Thyroid gland (tissue), 4 donors: ENCODE measurements around the gene ERBB2. TPM values are rescaled to one million over a fixed set of nuclear protein-coding genes. Genes with fewer than 3 reads are reported as not detected.

ENCODE experiments used
- DNase-seq, 2 donors: peaks; one replicate each; pipeline ENCODE4 v3.0.0-alpha.2; 2019
- H3K27ac ChIP-seq, 3 donors: fragments of 200-600 bp; sonication (generic); 1 replicate in 2 of 3; 2 replicates in 1 of 3; pipeline ENCODE4 v1.5.1; 2016 to 2019; ENCODE audit warnings: mild to moderate bottlenecking in 1 of 3, moderate library complexity in 1 of 3
- H3K27me3 ChIP-seq: fragments of 200-600 bp; sonication (generic); one replicate; pipeline ENCODE4 v1.5.1; 2019
- H3K36me3 ChIP-seq, 2 donors: fragments of 200-600 bp; sonication (generic); one replicate each; pipeline ENCODE4 v1.5.1; 2016 to 2019
- H3K4me1 ChIP-seq, 2 donors: fragments of 200-600 bp; sonication (generic); one replicate each; pipeline ENCODE4 v1.5.1; 2017 to 2019
- H3K4me3 ChIP-seq, 3 donors: fragments of 200-600 bp; sonication (generic); replicated peaks in 1 of 3; 1 replicate in 2 of 3; 2 replicates in 1 of 3; pipeline ENCODE4 v1.5.1; 2016; ENCODE audit warnings: mild to moderate bottlenecking in 1 of 3
- H3K9me3 ChIP-seq: fragments of 200-600 bp; sonication (generic); one replicate; pipeline ENCODE4 v1.5.1; 2017
- CTCF ChIP-seq, 6 experiments: fragments of 200-600 bp in 3 of 6; fragments of 450-650 bp in 3 of 6; sonication (generic) in 3 of 6; IDR thresholded peaks; one replicate each; pipeline ENCODE4 v1.5.1; 2016 to 2019; ENCODE audit warnings: antibody characterized with exemption in 6 of 6, mild to moderate bottlenecking in 2 of 6, inconsistent platforms in 1 of 6, moderate library complexity in 1 of 6
- POLR2A ChIP-seq, 2 donors: fragments of 450-650 bp; IDR thresholded peaks; one replicate each; pipeline ENCODE4 v1.6.1; 2017; ENCODE audit warnings: antibody characterized with exemption in 2 of 2, mild to moderate bottlenecking in 2 of 2, moderate library complexity in 1 of 2
- WGBS, 2 donors: methylation state at CpG; one replicate each; pipeline ENCODE4 v1.1.5; 2017; 5-methylcytosine and 5-hydroxymethylcytosine counted together
- intact Hi-C: fragments of 100-400 bp; cut with DNase I; formaldehyde crosslinking; loops from one replicate; pipeline ENCODE4 v1.15.1; 2023
- total RNA-seq, 4 donors: library from RNA; depleted of rRNA; stranded (reverse); fragments of >200 nt; gene quantifications; one replicate each; pipeline ENCODE4 v1.2.3, GENCODE V29; 2016

The ERBB2 gene
- total RNA-seq, 4 donors from 2014 or later: 74.3 to 170 (median 139) TPM

DNA sequence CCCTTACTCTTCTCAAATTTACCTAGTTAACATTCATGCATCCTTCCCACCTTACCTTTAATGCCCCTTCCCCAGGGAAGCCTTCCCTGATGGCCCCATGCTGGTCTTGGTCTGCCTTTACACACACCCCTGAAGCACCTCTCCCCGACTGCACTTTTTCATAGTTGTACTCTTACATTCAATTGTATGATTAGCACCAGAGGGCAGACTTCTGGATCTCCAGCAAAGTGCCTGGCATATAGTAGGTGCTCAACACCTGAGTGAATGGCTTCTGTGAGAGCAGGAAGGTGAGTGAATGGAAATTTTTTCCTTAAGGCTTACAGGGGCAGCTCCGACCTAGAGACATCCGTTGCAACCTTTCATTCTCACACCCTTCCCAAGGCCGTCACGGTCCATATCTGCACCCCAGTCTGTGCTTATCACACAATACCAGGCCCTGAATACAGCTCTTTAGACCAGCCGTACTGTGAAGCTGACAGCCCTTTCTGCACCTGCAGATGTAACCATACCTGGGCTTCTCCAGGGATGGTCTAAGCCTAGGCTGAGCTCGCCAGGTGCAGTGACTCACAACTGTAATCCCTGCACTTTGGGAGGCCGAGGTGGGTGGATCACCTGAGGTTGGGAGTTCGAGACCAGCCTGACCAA, 16.4 kb upstream of the ERBB2 start:
- H3K27me3 ChIP-seq: no peaks in the 10 kb centered on the region
- H3K36me3 ChIP-seq: peaks cover 0 to 5% of the 10 kb centered on the region in 2 donors
- no peaks in the 10 kb centered on the region for H3K9me3 ChIP-seq
- peaks cover 13 to 35% of the 10 kb centered on the region in 2 donors for H3K4me1 ChIP-seq
- 89 to 95% methylated on average over 9 of the region's 9 CpGs for WGBS, 2 donors
- intact Hi-C loops: no loop called here
- no peak for TF ChIP-seq POLR2A (IDR thresholded peaks at IDR 0.05)
- no peak for TF ChIP-seq CTCF (IDR thresholded peaks at IDR 0.05)
- DNase-seq: no peak
- no peak overlapping the region for H3K27ac ChIP-seq
- no peak overlapping the region for H3K4me3 ChIP-seq

DNA sequence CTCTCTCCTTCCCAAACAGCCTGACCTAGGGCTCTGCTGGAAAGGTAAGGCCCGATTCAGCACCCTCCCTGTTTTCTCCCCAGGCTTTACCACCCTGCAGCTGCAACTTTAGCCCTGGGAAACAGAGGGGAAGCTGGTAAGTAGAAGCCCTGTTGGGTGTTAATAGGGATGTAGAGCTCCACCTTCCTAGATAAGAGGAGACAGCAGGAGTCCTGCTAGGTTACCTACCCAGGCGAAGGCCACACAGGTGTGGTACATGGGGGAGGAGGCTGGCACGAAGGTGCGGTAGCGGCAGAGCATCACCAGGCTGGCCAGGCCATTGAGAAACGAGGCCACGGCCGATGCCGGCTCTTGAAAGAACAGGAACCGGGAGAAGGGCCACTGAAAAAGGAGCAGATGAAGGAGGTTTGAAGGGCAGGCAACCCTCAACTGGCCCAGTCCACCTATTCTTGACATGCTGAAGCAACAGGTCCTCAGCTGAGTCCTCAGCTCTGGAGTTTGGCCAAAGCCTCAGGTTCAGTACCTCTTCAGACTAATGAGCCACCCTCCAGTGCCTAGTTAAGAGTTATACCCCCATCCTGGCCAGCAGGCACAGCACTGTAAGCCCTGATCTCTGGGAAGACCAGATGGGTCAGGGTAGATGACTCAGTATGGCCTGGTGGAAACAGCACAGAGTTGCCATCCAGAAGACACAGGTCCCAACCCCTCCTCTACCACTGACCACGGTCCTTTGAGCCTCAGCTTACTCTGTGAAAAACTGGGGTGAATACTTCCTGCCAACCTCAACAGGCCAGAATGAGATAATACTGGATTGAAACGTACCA, 15.3 kb upstream of the ERBB2 start:
- peak; percentile 51 to 72 for DNase-seq
- H3K27ac ChIP-seq: peak overlapping the region in 2 of 3 donors; percentile 6 to 7
- H3K4me3 ChIP-seq: no peak overlapping the region
- intact Hi-C loops: loop anchor here (5.0 kb wide), 1 partner anchor 57 kb away; the partner anchor contains the start of gene PPP1R1B
- peaks cover 0 to 5% of the 10 kb centered on the region in 2 donors for H3K36me3 ChIP-seq
- H3K9me3 ChIP-seq: no peaks in the 10 kb centered on the region
- WGBS, 2 donors: 79 to 81% methylated on average over 12 of the region's 12 CpGs
- peaks cover 8 to 31% of the 10 kb centered on the region in 2 donors for H3K4me1 ChIP-seq
- no peak for TF ChIP-seq CTCF (IDR thresholded peaks at IDR 0.05)
- no peak for TF ChIP-seq POLR2A (IDR thresholded peaks at IDR 0.05)
- H3K27me3 ChIP-seq: no peaks in the 10 kb centered on the region

DNA sequence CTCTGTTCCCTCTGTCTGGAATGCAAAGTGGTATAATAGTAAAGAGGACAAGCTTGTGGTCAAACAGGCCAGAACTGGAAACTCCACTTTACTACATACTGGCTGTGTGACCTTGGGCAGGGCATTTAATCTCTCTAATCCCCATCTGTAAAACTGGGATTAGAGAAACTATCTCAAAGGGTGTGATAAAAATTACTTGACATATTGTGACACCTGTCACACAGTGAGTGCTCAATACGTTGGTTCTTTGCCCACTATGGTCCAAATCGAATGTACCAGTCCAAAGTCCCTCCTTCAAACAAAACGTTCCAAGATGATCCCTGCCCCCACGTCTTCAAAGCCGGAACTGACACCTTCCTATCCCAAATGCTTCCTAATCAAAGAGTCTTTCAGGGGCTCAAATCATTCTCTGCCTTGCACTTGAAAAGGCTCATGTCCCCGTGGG, 12.7 kb upstream of the ERBB2 start:
- Histone ChIP-seq H3K27ac (peak overlapping the region; percentile 90 to 95 (median 94)), H3K36me3 (peaks cover 0 to 5% of the 10 kb centered on the region in 2 donors), H3K4me1 (peaks cover 7 to 22% of the 10 kb centered on the region in 2 donors), H3K4me3 (peak overlapping the region in 2 of 3 donors; percentile 48 to 63), H3K27me3 (no peaks in the 10 kb centered on the region), H3K9me3 (no peaks in the 10 kb centered on the region)
- no peak for DNase-seq
- WGBS, 2 donors: 53 to 69% methylated on average over 6 of the region's 6 CpGs
- TF ChIP-seq POLR2A (IDR thresholded peaks at IDR 0.05) (no peak), CTCF (IDR thresholded peaks at IDR 0.05) (no peak)
- intact Hi-C loops: loop anchor here (5.0 kb wide), 1 partner anchor 60 kb away; the partner anchor contains the start of gene PPP1R1B

GRCh38 chr17:39687546-39688474, 12.1 kb upstream of the ERBB2 start, which contains the start of gene PGAP3:
Gene PGAP3 (minus strand): TSS chr17:39688057. CDS start chr17:39688014, 43 bp downstream.
- peak; percentile 86 to 87 for DNase-seq
- WGBS, 2 donors: 5 to 6% methylated on average over 22 to 26 of the region's 45 CpGs
- no peaks in the 10 kb centered on the region for H3K27me3 ChIP-seq
- peak within 1 kb of the TSS; percentile 90 to 95 (median 94) for H3K27ac ChIP-seq
- H3K4me1 ChIP-seq: peaks cover 7 to 22% of the 10 kb centered on the region in 2 donors
- peaks cover 0 to 5% of the 10 kb centered on the region in 2 donors for H3K36me3 ChIP-seq
- intact Hi-C loops: loop anchor here (5.0 kb wide), 1 partner anchor 61 kb away; the partner anchor contains the start of gene PPP1R1B
- peak in 1 of 2 donors; percentile 73 for TF ChIP-seq POLR2A (IDR thresholded peaks at IDR 0.05)
- peak in 1 of 6 experiments; percentile 8 for TF ChIP-seq CTCF (IDR thresholded peaks at IDR 0.05)
- H3K4me3 ChIP-seq: peak within 1 kb of the TSS; percentile 16 to 63 (median 48)
- H3K9me3 ChIP-seq: no peaks in the 10 kb centered on the region
